ENCODE measurements around the gene SARM1.

- TF ChIP-seq PHF8 (CRISPR knock-in tag; IDR thresholded peaks at IDR 0.05) (no peak), TCF7 (IDR thresholded peaks at IDR 0.05; ENCODE audit: low read depth) (no peak)
These were observed 3.7 kb upstream of the SARM1 start for GRCh38 chr17:28367641-28368305.
